ENCODE results near the gene MBNL1.
"Not testable (repeated sequence)": the region's sequence is repeated elsewhere in the genome, so short reads cannot be mapped to it uniquely, and the experiment has no call there.

The MBNL1 gene

GRCh38 chr3:152355744-152356665 lies 87.3 kb downstream of the MBNL1 start:
- no peak for DNase-seq

- no peak for DNase-seq
Measured at GRCh38 chr3:152356870-152357276, 88.1 kb downstream of the MBNL1 start.

- no peak for DNase-seq
Measured at GRCh38 chr3:152357587-152357986, 88.9 kb downstream of the MBNL1 start.

- DNase-seq: no peak
Measured at GRCh38 chr3:152359385-152360248, 90.9 kb downstream of the MBNL1 start.

GRCh38 chr3:152360302-152360701 lies 91.6 kb downstream of the MBNL1 start:
- DNase-seq: no peak

- no peak for DNase-seq
Measured at GRCh38 chr3:152360966-152361365, 92.2 kb downstream of the MBNL1 start.

- DNase-seq: no peak
Measured at GRCh38 chr3:152362086-152362485, 93.4 kb downstream of the MBNL1 start.

GRCh38 chr3:152364237-152364636 lies 95.5 kb downstream of the MBNL1 start:
- DNase-seq: no peak

GRCh38 chr3:152365126-152365525 lies 96.4 kb downstream of the MBNL1 start:
- DNase-seq: no peak

- no peak for DNase-seq
Measured at GRCh38 chr3:152365766-152366593, 97.3 kb downstream of the MBNL1 start.

GRCh38 chr3:152367192-152367591 lies 98.5 kb downstream of the MBNL1 start:
- DNase-seq: not testable (repeated sequence)

GRCh38 chr3:152372633-152373032 lies 103.9 kb downstream of the MBNL1 start:
- DNase-seq: not testable (repeated sequence)

GRCh38 chr3:152373379-152373778 lies 104.7 kb downstream of the MBNL1 start:
- no peak for DNase-seq

GRCh38 chr3:152374262-152374990 lies 105.7 kb downstream of the MBNL1 start:
- DNase-seq: no peak

GRCh38 chr3:152375546-152375945 lies 106.8 kb downstream of the MBNL1 start:
- DNase-seq: no peak

- DNase-seq: no peak
Measured at GRCh38 chr3:152376351-152377183, 107.8 kb downstream of the MBNL1 start.

GRCh38 chr3:152377184-152377570 lies 108.4 kb downstream of the MBNL1 start:
- DNase-seq: no peak

- no peak for DNase-seq
Measured at GRCh38 chr3:152379415-152380042, 110.8 kb downstream of the MBNL1 start.

- no peak for DNase-seq
Measured at GRCh38 chr3:152380043-152380442, 111.3 kb downstream of the MBNL1 start.

- DNase-seq: no peak
Measured at GRCh38 chr3:152381881-152382295, 113.2 kb downstream of the MBNL1 start.

All from right hindlimb (tissue), 1 donor.